ENCODE results near the gene DNAJC24. TPM values are rescaled to one million over a fixed set of nuclear protein-coding genes. Genes with fewer than 3 reads are reported as not detected.

Gene DNAJC24
- total and polyA plus RNA-seq, 2 experiments from 2014 or later = 6.1 to 12.2 TPM

DNA sequence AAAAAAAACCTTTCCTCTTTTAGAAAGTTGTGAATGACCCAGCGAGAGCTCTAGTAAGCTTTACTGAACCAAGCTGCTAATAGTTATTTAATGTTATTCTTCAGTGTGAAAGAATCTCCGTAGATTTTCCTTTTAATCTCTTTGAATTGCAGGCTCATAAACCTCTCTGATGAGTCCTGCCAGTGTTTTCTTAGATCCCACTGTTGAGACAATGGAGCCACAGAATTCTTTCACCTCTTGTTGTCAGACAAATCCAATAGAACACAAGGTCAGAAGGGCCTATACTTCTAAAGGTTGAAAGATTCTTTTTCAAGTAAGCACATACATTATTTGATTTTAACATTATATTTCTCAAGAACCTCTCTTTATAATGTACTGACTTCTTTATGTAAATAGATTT is 52.2 kb downstream of the DNAJC24 start:
- H3K4me1 ChIP-seq (ENCODE audit: low read depth) = peaks cover 27% of the 10 kb centered on the region
- no peak overlapping the region for H3K27ac ChIP-seq
- DNase-seq (ENCODE audit: low read depth in 1 of 2, low spot score in 1 of 2) = no peak

DNA sequence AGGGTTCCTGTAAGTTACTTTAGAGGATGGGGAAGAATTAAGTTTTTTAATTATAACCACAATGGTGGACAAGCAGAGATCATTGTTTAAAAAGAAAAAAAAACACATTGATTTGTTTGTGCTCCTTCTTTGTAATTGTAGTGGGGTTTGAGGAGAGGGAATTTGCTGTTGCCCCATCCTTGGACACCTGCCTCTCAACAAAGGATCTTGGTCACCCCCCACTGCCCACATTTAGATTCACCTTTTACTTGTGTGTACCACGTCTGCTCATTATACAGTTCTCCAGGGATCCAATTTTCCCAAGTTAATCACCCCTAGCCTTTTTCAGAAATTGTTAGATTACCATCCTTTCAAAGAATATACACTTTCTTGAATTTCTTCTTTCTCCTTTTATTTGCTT is 53.0 kb downstream of the DNAJC24 start:
- no peak overlapping the region for H3K4me3 ChIP-seq
- DNase-seq (ENCODE audit: low read depth in 1 of 2, low spot score in 1 of 2) = no peak

More for the DNA sequence above, 52.2 kb downstream of the DNAJC24 start:
- H3K27me3 ChIP-seq = no peaks in the 10 kb centered on the region
- H3K36me3 ChIP-seq = no peaks in the 10 kb centered on the region
- H3K9me3 ChIP-seq (ENCODE audit: low read depth) = no peaks in the 10 kb centered on the region
- no peak for TF ChIP-seq CTCF (IDR thresholded peaks at IDR 0.05; ENCODE audit: low read depth, low read length)
- no peak overlapping the region for H3K4me3 ChIP-seq

DNA sequence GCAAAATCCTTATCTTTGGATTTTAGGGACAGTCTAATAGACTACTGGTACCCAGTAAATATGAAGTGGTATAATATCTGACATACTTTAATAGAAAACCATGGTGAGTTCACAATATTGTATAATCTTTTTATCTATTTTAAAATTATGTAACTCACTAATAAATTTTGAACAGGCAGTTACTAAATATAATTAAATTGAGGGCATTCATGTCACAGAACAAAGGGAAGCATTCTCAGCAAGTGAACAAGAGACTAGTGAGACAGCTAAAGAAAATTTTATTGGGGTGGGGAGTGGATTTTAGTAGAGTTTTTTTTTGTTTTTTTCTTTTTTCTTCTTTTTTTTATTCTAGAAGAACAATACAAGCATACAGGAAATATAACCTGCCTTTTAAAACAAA is 55.0 kb downstream of the DNAJC24 start:
- Histone ChIP-seq H3K27ac (no peak overlapping the region), H3K4me3 (no peak overlapping the region), H3K27me3 (no peaks in the 10 kb centered on the region), H3K9me3 (ENCODE audit: low read depth) (no peaks in the 10 kb centered on the region), H3K4me1 (ENCODE audit: low read depth) (peaks cover 16% of the 10 kb centered on the region), H3K36me3 (peaks cover 3% of the 10 kb centered on the region)
- DNase-seq (ENCODE audit: low read depth in 1 of 2, low spot score in 1 of 2) = no peak
- TF ChIP-seq CTCF (IDR thresholded peaks at IDR 0.05; ENCODE audit: low read depth, low read length) = no peak

More for the DNA sequence above, 53.0 kb downstream of the DNAJC24 start:
- Histone ChIP-seq H3K4me1 (ENCODE audit: low read depth) (peaks cover 27% of the 10 kb centered on the region), H3K9me3 (ENCODE audit: low read depth) (no peaks in the 10 kb centered on the region), H3K27me3 (no peaks in the 10 kb centered on the region), H3K36me3 (no peaks in the 10 kb centered on the region), H3K27ac (no peak overlapping the region)
- no peak for TF ChIP-seq CTCF (IDR thresholded peaks at IDR 0.05; ENCODE audit: low read depth, low read length)

GRCh38 chr11:31433851-31434250 is 64.2 kb downstream of the DNAJC24 start:
- H3K36me3 ChIP-seq = peaks cover 19% of the 10 kb centered on the region
- H3K4me1 ChIP-seq (ENCODE audit: low read depth) = no peaks in the 10 kb centered on the region
- no peaks in the 10 kb centered on the region for H3K27me3 ChIP-seq
- TF ChIP-seq CTCF (IDR thresholded peaks at IDR 0.05; ENCODE audit: low read depth, low read length) = no peak
- H3K27ac ChIP-seq = no peak overlapping the region
- DNase-seq (ENCODE audit: low read depth in 1 of 2, low spot score in 1 of 2) = no peak
- H3K9me3 ChIP-seq (ENCODE audit: low read depth) = no peaks in the 10 kb centered on the region
- no peak overlapping the region for H3K4me3 ChIP-seq

DNA sequence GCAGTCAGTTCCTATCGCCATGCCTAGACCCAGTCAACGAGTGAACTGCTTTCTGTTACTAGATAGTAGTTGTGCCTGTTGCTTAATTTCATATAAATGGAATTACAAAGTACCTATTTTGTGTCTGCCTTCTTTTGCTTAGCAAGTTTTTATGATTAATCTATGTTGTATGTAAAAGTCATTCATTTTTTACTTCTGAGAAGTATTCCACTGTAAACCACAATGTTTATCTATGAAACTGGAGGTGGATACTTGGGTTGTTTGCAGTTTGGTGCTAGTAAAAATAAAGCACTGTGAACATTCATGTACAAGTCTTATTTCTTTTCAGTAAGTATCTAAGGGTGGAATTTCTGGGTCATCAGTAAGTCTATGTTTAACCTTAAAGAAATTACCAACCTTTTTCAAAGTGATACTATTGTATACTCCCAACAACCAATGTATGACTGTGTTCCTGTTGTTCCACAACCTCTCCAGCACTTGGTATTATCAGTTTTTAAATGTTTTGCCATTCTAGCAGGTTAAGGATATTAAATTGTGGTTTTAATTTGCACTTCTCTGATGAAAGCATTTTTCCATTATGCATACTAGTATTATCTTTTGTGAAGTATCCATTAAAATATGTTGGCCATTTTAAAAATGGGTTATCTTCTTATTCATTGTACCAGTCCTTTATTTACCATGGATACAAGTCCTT is 68.2 kb downstream of the DNAJC24 start:
- no peak for TF ChIP-seq CTCF (IDR thresholded peaks at IDR 0.05; ENCODE audit: low read depth, low read length)
- H3K36me3 ChIP-seq = no peaks in the 10 kb centered on the region
- H3K4me1 ChIP-seq (ENCODE audit: low read depth) = no peaks in the 10 kb centered on the region
- H3K27me3 ChIP-seq = no peaks in the 10 kb centered on the region
- H3K4me3 ChIP-seq = no peak overlapping the region
- no peaks in the 10 kb centered on the region for H3K9me3 ChIP-seq (ENCODE audit: low read depth)
- DNase-seq (ENCODE audit: low read depth in 1 of 2, low spot score in 1 of 2) = no peak
- no peak overlapping the region for H3K27ac ChIP-seq

Measured in cardiac muscle cell (in vitro differentiated cells and primary cell).